Astrocyte (in vitro differentiated cells and primary cell): ENCODE data around the gene SFRP2. TPM values are rescaled to one million over a fixed set of nuclear protein-coding genes. Genes with fewer than 3 reads are reported as not detected.

Experiments
- DNase-seq: peaks from one replicate; pipeline ENCODE4 v3.0.0-alpha.2; 2010; ENCODE audit warnings: low read depth
- FAIRE-seq: peaks from 2 replicates; lab custom pipeline; 2011; peaks lifted over from hg19 to GRCh38; lab: Jason Lieb, UNC
- H2AFZ ChIP-seq: 2 replicates; pipeline ENCODE4 v1.6.0; 2012; ENCODE audit warnings: low read depth, low read length, inconsistent platforms
- H3K27ac ChIP-seq: 2 replicates; pipeline ENCODE4 v1.5.1; 2011; ENCODE audit warnings: low read depth, low read length, inconsistent platforms
- H3K27me3 ChIP-seq: 2 replicates; pipeline ENCODE4 v1.6.0; 2011; ENCODE audit warnings: low read length, inconsistent platforms; ENCODE audit not compliant: insufficient read depth
- H3K36me3 ChIP-seq: 2 replicates; pipeline ENCODE4 v1.5.1; 2011; ENCODE audit warnings: low read length, inconsistent platforms; ENCODE audit not compliant: insufficient read depth
- H3K4me1 ChIP-seq: 2 replicates; pipeline ENCODE4 v1.5.1; 2011; ENCODE audit warnings: low read length, inconsistent platforms; ENCODE audit not compliant: insufficient read depth
- H3K4me2 ChIP-seq: 2 replicates; pipeline ENCODE4 v1.6.0; 2012; ENCODE audit warnings: low read length, inconsistent platforms
- H3K4me3 ChIP-seq: 2 replicates; pipeline ENCODE4 v1.5.1; 2011; ENCODE audit warnings: low read depth, mild to moderate bottlenecking, low read length, inconsistent platforms; ENCODE audit not compliant: insufficient read depth
- H3K79me2 ChIP-seq: 2 replicates; pipeline ENCODE4 v1.6.0; 2012; ENCODE audit warnings: mild to moderate bottlenecking, low read length, inconsistent platforms; ENCODE audit not compliant: insufficient read depth
- H3K9ac ChIP-seq: 2 replicates; pipeline ENCODE4 v1.6.0; 2012; ENCODE audit warnings: mild to moderate bottlenecking, low read length, inconsistent platforms
- H3K9me3 ChIP-seq: 2 replicates; pipeline ENCODE4 v1.5.1; 2012; ENCODE audit warnings: low read depth, mild to moderate bottlenecking, low read length, inconsistent platforms; ENCODE audit not compliant: insufficient read depth
- H4K20me1 ChIP-seq: 2 replicates; pipeline ENCODE4 v1.6.0; 2012; ENCODE audit warnings: low read length, inconsistent platforms; ENCODE audit not compliant: insufficient read depth
- H3K27ac Mint-ChIP-seq: one replicate; pipeline ENCODE4 v1.8.0; 2021; ENCODE audit warnings: mild to moderate bottlenecking, mixed read lengths; ENCODE audit not compliant: unreplicated experiment
- H3K27me3 Mint-ChIP-seq: one replicate; pipeline ENCODE4 v1.8.0; 2021; ENCODE audit warnings: low read depth, mixed read lengths; ENCODE audit not compliant: unreplicated experiment
- H3K36me3 Mint-ChIP-seq: one replicate; pipeline ENCODE4 v1.8.0; 2021; ENCODE audit warnings: low read depth, mixed read lengths; ENCODE audit not compliant: unreplicated experiment
- H3K4me1 Mint-ChIP-seq: one replicate; pipeline ENCODE4 v1.8.0; 2021; ENCODE audit warnings: low read depth, mixed read lengths; ENCODE audit not compliant: unreplicated experiment
- H3K4me3 Mint-ChIP-seq: one replicate; pipeline ENCODE4 v1.8.0; 2021; ENCODE audit warnings: mild to moderate bottlenecking, moderate library complexity, mixed read lengths; ENCODE audit not compliant: unreplicated experiment
- H3K9me3 Mint-ChIP-seq: one replicate; pipeline ENCODE4 v1.8.0; 2021; ENCODE audit warnings: mild to moderate bottlenecking, mixed read lengths; ENCODE audit not compliant: unreplicated experiment
- EZH2 ChIP-seq: IDR thresholded peaks from 2 replicates; pipeline ENCODE4 v1.6.1; 2012; ENCODE audit warnings: mild to moderate bottlenecking, low read length, inconsistent platforms; ENCODE audit not compliant: insufficient read depth
- total RNA-seq: library from RNA; stranded (reverse); gene quantifications from 2 replicates; pipeline ENCODE4 v1.2.1, GENCODE V29; 2021
- TF ChIP-seq, protein P1 (sequence below): IDR thresholded peaks from 2 replicates; pipeline ENCODE4 v1.5.1; 2011; ENCODE audit warnings: low read depth, mild to moderate bottlenecking, inconsistent platforms, low read length, moderate library complexity; ENCODE audit not compliant: insufficient read depth

SFRP2 gene
- total RNA-seq, 1 donor from 2014 or later: 92.8 TPM

DNA sequence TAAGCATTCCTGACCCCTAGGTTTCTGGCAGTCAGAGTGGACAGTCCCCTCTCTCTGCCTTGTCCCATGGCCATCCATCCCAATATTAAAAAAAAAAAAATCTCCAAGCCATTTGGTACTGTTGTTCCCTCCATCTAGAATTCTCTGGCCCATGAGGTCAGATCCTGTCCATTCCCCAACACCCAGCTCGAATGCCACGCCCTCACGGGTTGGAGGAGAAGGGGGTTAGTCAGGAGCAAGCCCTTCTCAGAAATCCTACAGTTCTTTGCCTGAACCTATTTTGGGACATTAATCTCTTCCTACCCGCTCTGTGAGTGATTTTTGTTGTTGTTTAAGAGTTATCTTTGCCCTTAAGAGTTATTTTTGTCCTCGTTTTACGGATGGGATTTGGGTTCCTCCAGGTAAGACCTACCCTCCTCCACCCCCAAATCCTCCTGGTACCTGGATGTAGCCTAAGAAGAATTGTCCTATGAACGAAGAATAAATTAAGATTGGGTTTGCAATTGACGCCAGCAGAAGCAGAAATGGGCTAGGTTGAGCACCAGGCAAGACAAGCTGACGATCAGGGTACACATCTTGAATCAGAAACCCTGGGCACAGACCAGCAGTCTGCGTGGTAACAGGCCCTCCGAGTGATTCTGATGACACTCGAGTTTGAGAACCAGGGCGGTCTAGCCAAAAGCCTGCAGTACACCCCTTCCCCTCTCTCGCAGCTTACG is 30.0 kb downstream of the SFRP2 start:
- H3K9ac ChIP-seq: peak overlapping the region; percentile 45
- Mint-ChIP-seq H3K9me3 (no peaks in the 10 kb centered on the region), H3K4me1 (peaks cover 17% of the 10 kb centered on the region), H3K36me3 (peaks cover 2% of the 10 kb centered on the region), H3K4me3 (peak overlapping the region; percentile 66), H3K27me3 (peaks cover 20% of the 10 kb centered on the region), H3K27ac (no peak overlapping the region)
- H3K36me3 ChIP-seq: no peaks in the 10 kb centered on the region
- H3K4me2 ChIP-seq: peak overlapping the region; percentile 88
- FAIRE-seq: no peak
- no peaks in the 10 kb centered on the region for H3K79me2 ChIP-seq
- no peak for DNase-seq
- H3K27me3 ChIP-seq: peaks cover 17% of the 10 kb centered on the region
- peak overlapping the region; percentile 48 for H3K4me3 ChIP-seq
- H4K20me1 ChIP-seq: no peaks in the 10 kb centered on the region
- no peaks in the 10 kb centered on the region for H3K9me3 ChIP-seq
- no peak overlapping the region for H3K27ac ChIP-seq
- H3K4me1 ChIP-seq: peaks cover 12% of the 10 kb centered on the region
- H2AFZ ChIP-seq: peak overlapping the region; percentile 84
- TF ChIP-seq, protein P1, sequence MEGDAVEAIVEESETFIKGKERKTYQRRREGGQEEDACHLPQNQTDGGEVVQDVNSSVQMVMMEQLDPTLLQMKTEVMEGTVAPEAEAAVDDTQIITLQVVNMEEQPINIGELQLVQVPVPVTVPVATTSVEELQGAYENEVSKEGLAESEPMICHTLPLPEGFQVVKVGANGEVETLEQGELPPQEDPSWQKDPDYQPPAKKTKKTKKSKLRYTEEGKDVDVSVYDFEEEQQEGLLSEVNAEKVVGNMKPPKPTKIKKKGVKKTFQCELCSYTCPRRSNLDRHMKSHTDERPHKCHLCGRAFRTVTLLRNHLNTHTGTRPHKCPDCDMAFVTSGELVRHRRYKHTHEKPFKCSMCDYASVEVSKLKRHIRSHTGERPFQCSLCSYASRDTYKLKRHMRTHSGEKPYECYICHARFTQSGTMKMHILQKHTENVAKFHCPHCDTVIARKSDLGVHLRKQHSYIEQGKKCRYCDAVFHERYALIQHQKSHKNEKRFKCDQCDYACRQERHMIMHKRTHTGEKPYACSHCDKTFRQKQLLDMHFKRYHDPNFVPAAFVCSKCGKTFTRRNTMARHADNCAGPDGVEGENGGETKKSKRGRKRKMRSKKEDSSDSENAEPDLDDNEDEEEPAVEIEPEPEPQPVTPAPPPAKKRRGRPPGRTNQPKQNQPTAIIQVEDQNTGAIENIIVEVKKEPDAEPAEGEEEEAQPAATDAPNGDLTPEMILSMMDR: no peak
- TF ChIP-seq EZH2: no peak

- Histone ChIP-seq H4K20me1 (no peaks in the 10 kb centered on the region), H3K4me1 (peaks cover 12% of the 10 kb centered on the region), H3K36me3 (no peaks in the 10 kb centered on the region), H3K4me2 (no peak overlapping the region), H3K4me3 (no peak overlapping the region), H2AFZ (no peak overlapping the region), H3K27ac (no peak overlapping the region), H3K9me3 (no peaks in the 10 kb centered on the region), H3K27me3 (peaks cover 17% of the 10 kb centered on the region), H3K9ac (no peak overlapping the region), H3K79me2 (no peaks in the 10 kb centered on the region)
- Mint-ChIP-seq H3K9me3 (no peaks in the 10 kb centered on the region), H3K4me3 (peak overlapping the region; percentile 66), H3K36me3 (no peaks in the 10 kb centered on the region), H3K27ac (no peak overlapping the region), H3K4me1 (peaks cover 12% of the 10 kb centered on the region), H3K27me3 (peaks cover 20% of the 10 kb centered on the region)
- DNase-seq: no peak
- FAIRE-seq: no peak
- TF ChIP-seq, protein P1: no peak
- no peak for TF ChIP-seq EZH2
These were observed 30.7 kb downstream of the SFRP2 start for GRCh38 chr4:153758136-153758535.

- peaks cover 17% of the 10 kb centered on the region for H3K27me3 ChIP-seq
- no peaks in the 10 kb centered on the region for H3K36me3 Mint-ChIP-seq
- H3K9ac ChIP-seq: no peak overlapping the region
- no peaks in the 10 kb centered on the region for H4K20me1 ChIP-seq
- H3K4me1 Mint-ChIP-seq: peaks cover 12% of the 10 kb centered on the region
- no peak overlapping the region for H3K27ac ChIP-seq
- no peak overlapping the region for H3K27ac Mint-ChIP-seq
- H3K4me2 ChIP-seq: no peak overlapping the region
- peaks cover 20% of the 10 kb centered on the region for H3K27me3 Mint-ChIP-seq
- no peaks in the 10 kb centered on the region for H3K79me2 ChIP-seq
- DNase-seq: peak; percentile 30
- H3K9me3 Mint-ChIP-seq: no peaks in the 10 kb centered on the region
- H3K4me3 Mint-ChIP-seq: no peak overlapping the region
- H3K36me3 ChIP-seq: no peaks in the 10 kb centered on the region
- no peak overlapping the region for H2AFZ ChIP-seq
- peaks cover 12% of the 10 kb centered on the region for H3K4me1 ChIP-seq
- no peaks in the 10 kb centered on the region for H3K9me3 ChIP-seq
- no peak for FAIRE-seq
- TF ChIP-seq, protein P1: no peak
- no peak for TF ChIP-seq EZH2
- no peak overlapping the region for H3K4me3 ChIP-seq
These were observed 31.5 kb downstream of the SFRP2 start for GRCh38 chr4:153757407-153757806.
